Stimulated activated CD8-positive, alpha-beta memory T cell treated with anti-CD3 and anti-CD28 coated beads, Interleukin-15, amount 100 ng/mL, for 1 hour (primary cell): Measurements from ENCODE around the gene GALNTL6.

Experiments
- DNase-seq: peaks from one replicate; pipeline ENCODE4 v3.0.0-alpha.2; 2020; ENCODE audit warnings: low read depth

Gene GALNTL6

GRCh38 chr4:172989984-172990820 is 1177.0 kb downstream of the GALNTL6 start:
- no peak for DNase-seq

GRCh38 chr4:172992648-172993378 is 1179.6 kb downstream of the GALNTL6 start:
- no peak for DNase-seq

- DNase-seq: no peak
Observed at GRCh38 chr4:172995161-172995560, 1182.0 kb downstream of the GALNTL6 start.

DNA sequence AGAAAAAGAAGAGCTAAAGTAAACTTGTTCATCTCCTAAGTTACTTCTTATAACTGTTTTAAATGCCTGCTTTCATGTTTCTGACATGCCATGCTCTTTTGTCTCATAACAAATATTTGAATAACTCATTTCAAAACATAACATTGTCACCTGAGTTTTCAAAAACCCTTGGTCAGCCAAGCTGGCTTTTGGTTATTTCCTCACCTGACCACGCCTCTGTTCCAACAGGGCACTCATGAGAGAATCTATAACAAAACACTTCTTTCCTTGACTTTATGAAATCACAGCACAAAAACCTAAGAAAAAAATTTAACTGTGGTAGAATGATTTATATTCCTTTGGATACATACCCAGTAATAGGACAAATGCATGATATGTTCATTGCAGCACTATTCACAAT is 1182.5 kb downstream of the GALNTL6 start:
- no peak for DNase-seq

DNA sequence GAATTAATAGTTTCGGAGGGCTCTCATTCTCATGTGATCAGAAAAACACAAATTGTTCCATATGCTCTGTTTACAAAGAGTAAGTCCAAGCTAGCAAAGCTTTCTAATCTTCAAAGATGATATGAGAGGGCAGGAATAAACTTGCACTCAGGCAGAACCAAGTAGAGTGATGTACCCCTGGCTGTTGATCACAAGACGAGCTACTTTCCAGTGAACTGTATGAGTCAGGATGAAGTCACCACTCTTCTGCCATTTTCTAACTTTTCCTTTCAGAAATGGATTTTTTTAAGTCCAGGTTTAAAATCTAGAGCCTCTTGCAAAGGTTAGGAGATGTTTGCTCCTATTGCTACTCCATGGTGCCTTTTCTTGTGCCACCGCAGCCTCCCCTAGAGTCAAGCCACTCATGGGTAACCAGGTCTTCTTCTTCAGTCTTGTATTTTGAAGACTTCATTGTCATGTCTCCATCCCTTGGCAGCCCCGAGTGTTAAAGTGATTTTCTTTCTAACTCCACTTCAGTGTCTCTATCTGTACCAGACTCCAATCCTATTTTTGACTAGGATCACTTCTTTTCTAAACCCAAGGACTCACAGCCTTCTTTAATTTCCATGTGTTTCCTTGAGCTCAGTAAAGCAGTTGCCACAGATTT is 1183.5 kb downstream of the GALNTL6 start:
- no peak for DNase-seq

- DNase-seq: no peak
Observed at GRCh38 chr4:172997217-172997609, 1184.0 kb downstream of the GALNTL6 start.

DNA sequence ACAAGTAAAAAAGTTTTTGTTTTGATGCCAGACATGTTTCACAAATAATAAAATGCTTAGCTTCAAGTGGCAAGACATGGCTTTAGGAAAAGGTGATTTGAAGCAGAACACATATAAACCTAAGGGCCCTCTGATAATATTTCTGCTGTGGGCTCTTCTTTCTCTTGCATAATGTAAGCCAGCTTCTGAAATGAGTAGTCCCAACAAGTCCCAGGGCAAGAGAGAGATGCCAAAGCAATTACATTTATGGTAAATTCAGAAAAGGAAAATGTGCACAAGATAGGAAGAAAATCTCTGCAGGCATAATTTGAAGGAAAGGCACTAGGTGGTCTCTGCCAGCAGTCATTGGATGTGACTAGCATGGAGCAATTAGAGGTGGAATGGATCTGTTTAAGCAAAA is 1184.7 kb downstream of the GALNTL6 start:
- no peak for DNase-seq

- no peak for DNase-seq
Observed at GRCh38 chr4:172998527-172999469, 1185.6 kb downstream of the GALNTL6 start.

- DNase-seq: no peak
Observed at GRCh38 chr4:173001571-173001970, 1188.4 kb downstream of the GALNTL6 start.

- DNase-seq: no peak
Observed at GRCh38 chr4:173002830-173003561, 1189.8 kb downstream of the GALNTL6 start.

DNA sequence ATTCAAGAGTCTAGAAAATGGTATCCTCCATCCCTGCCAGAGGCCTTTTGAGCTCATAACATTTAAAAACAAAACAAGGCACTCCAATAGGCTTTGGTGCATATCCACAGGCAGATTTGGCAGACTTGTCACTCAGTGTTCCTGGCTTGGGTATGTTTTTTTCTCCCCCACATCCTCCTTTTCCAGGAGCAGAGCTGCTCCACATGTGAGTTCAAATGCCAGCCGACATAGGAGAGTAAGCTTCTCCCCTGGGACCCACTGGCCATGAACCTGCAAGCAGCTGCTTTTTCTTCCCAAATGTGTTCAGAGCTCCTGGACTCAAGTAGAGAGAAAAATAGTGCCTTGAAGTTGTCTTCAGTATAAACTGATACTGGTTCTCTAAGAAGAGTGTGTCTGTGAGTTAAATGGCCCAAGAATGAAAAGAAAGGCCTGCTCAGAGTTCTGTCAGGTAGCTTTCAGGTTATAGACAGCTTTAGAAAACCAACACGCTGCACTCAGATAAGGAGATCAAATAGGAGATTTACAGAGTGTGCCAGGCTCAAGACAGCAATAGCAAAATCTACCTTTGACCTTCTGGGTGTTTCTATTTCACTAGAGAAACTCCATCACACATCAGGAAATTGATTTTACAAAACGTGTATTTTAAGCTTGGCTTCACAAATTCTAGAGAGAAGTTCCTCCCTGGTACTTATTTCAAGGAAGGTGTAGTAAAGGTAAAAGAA is 1192.9 kb downstream of the GALNTL6 start:
- DNase-seq: no peak

DNA sequence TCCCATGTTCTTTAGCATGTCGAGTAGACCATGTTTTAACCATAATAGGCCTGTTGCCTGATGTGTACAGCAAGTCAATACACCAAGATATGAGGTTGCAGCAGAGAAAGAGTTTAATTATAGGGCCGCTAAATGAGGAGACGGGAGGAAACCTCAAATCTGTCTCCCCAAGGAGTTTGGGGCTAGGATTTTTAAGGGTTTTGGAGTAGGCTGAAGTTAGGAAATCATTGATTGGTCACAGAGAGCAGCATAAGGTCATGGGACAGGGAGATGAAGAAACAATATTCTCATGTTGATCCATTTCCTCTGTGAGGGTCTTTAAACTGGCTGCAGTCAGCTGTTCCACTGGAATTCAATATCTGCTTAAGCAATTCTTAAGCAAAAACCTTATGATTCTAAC is 1195.2 kb downstream of the GALNTL6 start:
- DNase-seq: no peak

DNA sequence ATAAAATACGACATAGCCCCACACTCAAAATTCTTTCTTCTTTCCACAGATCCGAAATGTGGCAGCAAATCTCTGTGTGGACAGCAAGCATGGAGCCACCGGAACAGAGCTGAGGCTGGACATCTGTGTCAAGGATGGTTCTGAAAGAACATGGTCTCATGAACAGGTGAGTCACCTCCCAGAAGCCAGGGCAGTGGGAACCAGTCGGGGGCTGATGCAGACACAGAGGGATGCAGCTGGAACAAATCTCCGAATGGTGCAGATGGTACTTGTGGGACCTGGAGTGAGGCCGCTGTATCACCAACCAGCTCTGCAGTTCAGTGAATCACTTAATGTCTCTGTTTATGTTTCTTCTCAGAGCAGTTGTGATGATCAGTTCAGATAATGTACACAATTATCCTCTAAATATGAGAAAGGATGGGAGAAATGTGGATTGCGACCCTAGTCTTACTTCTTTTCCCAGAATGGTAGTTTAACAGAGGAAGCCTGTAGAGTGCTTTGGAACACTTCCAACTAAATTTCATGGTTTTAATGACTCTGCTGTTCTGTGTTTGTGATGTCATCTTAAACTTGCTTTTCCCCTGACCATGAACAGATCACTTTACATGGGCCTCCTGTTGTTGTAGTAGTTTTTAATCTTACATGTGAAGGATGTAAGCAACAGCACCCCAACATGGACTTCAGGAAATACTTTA is 1196.1 kb downstream of the GALNTL6 start:
- DNase-seq: no peak

- no peak for DNase-seq
Observed at GRCh38 chr4:173012608-173013007, 1199.4 kb downstream of the GALNTL6 start.

DNA sequence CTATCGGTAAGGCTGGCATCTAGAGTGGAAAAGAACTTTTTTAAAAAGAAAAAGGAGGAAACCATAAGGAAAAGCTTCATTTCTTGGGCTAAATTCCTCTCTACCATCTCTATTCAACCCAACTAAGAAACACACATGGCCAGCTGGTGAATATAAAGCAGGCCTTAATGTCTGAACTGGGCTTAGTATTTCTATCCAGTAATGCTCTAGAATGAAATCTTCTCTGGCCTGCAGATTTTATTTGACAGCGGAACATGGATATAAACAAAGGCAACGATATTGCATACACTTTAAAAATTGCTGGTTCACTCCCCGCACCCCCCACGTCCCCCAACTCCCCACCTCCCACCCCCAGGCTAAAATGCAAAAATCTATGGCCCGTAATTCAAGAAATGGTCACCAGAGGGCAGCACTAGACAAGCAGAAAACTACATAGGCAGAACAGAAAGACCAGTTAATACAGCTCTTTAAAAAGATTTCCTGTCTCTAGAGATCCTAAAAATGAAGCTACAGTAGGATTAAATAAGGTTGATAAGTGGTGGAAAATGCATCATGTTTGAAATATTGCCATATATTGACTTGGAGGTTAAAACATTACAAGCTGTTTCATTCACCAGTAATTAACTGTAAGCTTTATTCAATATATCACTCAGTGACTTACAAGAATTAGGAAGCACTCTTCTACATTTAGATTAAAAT is 1200.2 kb downstream of the GALNTL6 start:
- DNase-seq: peak; percentile 39

DNA sequence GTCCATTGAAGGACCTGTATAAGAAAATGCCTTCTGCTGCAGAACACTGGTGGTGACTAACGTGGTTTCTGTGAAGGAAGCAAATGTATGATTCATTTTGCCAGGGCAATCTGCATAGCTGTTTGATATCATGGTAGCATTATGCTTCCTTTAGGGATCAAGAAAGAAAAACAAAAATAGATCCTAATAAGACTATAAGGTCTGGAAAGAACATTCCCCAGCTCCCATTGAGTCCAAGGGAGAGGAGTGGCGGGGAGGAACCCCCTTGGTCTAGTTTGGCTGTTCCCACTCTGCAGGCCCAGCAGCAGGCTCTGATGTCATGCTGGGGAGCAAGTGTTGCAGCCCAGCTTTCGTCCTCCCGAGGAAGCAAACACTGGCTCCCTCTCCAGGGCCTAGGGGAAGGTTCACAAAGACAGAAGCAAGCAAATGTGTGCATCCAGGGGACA is 1200.9 kb downstream of the GALNTL6 start:
- DNase-seq: no peak

- DNase-seq: no peak
Observed at GRCh38 chr4:173014836-173015235, 1201.6 kb downstream of the GALNTL6 start.

- DNase-seq: no peak
Observed at GRCh38 chr4:173017802-173018201, 1204.6 kb downstream of the GALNTL6 start.

DNA sequence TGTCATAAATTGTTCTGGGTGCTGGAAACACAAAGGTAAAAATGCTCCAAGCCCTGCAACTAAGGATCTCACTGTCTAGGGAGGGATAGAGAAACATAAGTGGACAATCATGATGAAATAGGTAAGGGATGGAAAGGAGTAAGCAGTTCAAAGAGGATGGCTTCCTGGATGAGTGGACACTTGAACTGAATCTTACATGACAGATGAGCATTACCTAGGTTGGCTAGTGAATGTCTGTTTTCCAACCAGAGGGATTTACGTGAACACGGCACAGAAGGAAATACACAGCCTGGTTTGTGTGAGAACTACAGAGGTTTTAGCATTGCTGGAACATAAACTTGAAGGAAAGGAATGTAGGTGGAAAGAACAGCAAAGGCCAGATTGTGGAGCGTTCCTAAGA is 1205.2 kb downstream of the GALNTL6 start:
- no peak for DNase-seq
